CD4-positive, alpha-beta T cell treated with Interleukin-6 at 100 ng/mL for 8 hours (primary cell): ENCODE results near the gene CENPP.

ENCODE experiments used
- DNase-seq: peaks from one replicate; pipeline ENCODE4 v3.0.0-alpha.2; 2020; ENCODE audit warnings: mixed read lengths, low spot score

Gene CENPP

DNA sequence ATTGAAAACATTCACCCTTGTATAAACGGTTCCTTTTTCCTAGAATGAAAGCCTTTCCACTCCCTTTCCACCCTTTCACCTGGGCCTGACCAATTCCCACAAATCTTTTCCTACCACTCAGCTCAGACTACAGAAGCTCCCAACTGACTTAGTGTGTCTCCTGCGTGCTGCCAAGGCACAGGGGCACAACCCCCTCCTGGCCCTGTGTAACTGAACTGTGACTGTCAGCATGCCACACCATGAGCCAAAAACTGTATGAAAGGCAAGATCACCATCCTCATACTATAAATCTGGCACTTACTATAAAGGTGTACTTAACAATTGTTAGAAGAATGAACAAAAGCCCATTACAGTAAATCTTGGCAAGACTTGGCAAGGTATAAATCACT lies 12.1 kb upstream of the CENPP start:
- no peak for DNase-seq

DNA sequence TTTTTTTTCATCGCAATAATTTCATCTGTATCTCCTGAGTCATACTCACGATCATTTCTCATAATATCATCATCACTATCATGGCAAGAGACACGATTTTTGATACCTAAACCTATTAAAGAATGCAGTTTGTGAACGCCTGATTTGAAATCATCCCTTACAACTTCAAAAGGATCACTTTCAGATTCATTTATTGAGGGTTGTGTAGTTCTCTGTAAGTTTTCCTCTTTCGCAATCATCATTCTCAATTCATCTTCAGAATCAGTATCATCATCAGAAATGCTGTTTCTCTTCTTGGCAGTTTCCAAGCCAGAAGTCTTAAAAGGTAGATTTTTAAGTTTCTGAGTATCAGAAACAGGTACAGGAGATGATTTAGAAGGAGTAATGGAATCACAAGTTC lies 10.3 kb upstream of the CENPP start:
- no peak for DNase-seq

DNA sequence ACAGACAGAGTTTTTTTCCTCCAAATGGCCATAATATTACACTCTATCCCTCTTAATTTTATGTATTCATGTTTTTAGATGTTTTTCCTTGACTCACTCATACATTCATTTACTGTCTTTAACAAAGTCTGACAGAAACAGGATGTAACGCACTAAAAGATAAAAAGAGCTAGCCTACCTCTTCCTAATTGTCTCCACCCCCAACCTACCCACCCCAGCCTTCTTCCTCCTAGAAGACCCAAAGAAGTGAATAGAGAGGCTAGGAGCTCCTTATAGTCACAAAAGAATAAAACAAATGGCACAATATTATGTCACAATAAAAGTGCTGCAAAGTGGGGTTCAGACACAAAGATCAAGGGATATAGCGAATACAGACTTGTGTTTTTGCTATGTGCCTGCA lies 1.3 kb upstream of the CENPP start:
- DNase-seq = no peak

DNA sequence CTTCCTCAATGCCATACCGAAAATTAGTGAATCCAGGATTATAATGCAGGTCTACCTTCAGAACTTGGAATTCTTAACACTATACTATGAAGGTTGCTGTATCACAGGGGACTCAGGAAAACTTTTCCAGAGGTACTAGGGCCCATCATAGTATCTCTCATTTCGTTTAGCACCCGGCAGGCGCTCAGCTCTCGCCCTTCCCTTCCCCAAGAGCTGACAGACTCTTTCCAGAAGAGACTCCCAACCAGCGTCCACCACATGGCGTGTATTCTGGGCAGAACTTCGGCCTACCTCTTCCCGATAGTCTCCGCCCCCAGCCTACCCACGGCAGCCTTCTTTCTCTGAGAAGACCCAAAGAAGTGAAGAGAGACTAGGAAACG lies 874 bp upstream of the CENPP start:
- no peak for DNase-seq

DNA sequence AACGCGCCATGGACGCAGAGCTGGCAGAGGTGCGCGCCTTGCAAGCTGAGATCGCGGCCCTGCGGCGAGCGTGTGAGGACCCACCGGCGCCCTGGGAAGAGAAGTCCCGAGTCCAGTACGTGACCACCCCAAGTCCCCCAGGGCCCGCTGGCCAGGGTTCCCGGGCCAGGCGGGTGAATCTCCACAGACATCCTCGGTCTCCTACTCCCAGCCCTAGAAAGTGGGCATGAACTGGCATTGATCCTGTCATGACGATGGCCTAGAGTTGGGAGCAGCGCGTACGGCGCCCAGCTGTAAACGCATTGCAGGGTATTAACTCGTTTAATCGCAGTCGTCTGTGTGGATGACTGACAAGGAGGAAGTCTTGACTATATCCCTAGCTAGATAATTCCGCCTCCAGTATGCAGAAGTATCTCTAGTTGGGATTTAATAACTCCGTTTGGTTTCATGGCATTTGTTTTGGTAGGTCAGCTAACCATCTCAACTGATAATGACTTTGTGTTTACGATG lies 293 bp downstream of the CENPP start:
- DNase-seq = no peak

DNA sequence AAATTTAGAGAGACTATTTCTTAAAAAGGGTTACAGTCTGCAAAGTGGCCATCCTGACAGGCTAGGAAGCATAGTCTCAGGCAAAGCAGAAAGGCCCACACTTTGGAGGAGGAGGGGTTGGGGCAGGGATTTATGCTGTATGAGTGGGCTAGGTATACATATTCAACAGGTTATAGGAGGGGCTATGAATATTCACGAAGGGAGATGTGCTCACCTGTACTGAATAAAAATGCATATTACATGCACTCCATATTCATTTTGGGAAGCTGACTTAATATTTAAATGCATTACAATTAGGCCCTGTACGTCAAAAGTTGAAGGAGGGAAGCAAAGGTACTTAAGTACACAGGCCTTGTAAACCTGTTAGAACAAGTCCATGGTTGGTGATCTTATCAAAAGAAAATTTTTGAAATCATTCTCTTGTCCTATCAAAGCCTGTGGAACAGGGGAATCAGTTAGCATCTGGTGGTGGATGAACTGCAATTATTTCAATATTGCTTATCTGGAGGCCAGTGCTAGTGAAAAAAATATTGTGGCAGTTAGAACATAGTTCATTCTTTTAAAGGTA lies 1.6 kb downstream of the CENPP start:
- DNase-seq = no peak

DNA sequence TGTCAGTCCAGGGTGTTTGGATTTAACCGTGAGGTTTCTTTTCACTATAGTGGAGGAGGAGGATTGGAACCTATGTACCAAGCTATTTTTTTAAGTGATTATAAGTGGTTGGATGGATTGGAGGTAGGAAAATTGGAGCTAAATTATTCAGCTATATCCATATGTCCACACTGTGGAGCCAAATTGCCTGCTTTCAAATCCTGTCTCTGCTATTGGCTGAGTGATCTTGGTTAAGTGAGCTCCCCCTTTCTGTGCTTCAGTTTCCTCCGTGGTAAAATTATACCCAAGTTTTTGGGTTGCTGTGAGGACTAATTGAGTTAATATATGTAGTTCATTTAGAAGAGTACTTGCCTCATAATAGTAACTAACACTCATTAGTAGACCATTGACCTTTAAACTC lies 2.5 kb downstream of the CENPP start:
- no peak for DNase-seq

DNA sequence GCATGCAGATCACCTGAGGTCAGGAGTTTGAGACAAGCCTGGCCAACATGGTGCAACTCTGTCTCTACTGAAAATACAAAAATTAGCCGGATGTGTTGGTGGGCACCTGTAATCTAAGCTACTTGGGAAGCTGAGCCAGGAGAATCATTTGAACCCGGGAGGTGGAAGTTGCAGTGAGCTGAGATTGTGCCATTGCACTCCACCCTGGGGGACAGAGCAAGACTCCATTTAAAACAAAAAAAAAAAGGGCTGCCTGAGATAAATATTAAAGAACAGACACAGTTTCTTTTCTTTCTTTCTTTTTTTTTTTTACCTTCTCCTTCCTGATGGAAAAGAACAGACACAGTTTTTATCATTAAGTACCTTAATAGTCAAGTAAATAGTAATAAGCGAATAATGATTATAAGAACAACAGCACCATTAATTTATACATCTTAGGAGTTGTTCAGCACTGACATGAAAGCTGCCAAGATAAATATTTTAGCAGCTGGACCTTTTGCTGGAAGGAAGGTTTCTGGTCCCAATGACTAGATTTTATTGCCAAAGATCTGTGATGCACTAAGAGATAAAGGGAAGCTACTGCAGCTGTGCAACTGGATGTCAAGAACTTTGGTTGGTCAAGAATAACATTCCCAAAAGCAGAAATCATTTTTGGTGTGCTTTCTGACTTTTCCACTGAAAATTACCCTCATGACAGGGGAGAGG lies 7.0 kb downstream of the CENPP start:
- no peak for DNase-seq

DNA sequence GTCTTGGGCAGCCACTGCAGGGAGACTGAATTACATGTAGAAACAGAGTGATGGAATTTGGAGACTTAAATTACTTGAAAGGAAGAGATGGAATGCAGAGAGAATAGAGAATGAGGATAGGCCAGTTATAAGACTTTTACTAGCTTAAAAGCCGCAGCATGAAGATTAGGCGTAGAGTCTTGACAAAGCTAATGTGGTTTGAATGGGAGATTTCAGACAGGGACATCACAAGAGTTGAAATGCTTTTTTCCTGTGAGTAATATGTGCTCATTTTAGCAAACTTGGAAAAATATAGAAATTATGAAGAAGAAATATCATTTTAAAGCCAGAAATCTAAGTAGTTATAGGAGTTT lies 7.5 kb downstream of the CENPP start:
- no peak for DNase-seq

DNA sequence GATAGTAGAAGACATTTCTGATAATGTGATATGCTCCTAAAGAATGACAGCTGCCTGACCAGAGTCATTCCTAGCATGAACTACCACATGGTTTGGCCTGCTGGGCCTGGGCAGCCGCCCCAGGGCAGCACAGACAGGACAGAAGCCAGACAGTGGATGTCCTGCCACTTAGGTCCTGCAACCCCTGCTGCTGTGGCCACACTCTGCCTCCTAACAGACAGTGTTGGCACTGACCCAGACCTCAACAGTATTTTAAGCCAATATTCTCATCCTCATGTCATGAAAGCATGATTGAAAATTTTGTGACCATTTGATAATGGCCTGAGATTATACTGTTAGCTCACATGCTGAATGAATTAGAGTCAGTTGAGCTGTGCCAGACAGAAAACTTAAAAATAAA lies 15.8 kb downstream of the CENPP start:
- DNase-seq = no peak

DNA sequence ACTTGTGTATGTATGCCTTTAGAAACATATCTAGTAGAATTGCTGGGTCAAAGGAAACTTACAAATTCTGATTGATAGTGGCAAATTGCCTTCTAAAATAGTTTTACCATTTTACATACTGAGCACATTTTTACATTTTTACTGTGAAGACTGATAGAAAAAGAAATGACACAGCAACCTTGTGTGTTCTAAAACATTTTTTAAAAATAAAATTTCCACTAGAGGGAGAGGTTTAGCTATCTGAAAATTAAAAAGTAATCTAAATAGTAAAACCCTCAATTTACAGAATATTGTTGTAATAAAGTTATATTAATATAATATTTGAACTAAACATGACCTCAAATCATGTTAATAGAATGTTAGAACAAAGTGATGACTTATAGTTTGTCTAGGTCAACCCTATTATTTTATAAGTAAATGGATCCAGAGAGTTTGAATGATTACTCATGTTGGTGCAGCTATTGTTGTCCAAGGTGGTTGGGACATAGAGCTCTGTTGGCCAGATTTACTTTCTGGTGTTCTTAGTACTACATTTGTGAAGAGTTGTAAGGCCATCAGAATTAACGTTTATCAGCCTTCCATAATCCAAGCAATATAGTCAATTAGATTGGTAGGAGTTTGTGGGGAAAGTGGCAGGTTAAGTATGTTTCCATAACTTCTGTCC lies 17.2 kb downstream of the CENPP start:
- DNase-seq = no peak

DNA sequence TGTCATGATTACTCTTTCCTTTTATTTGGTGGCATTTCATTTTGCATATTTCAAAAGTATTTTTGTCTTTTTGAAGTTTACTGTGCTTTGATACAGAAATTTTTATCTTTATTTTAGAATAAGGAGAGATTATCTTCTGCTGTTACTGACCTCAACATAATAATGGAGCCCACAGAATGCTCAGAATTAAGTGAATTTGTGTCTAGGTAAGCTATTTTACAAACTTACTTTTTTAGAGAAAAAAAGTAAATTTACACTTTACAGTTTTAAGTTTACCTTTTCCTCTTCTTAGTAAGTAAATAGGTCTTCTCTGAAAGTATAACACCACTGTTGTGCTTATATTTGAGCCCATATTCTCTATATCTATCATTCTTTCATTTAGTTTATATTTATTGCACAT lies 19.8 kb downstream of the CENPP start:
- no peak for DNase-seq

DNA sequence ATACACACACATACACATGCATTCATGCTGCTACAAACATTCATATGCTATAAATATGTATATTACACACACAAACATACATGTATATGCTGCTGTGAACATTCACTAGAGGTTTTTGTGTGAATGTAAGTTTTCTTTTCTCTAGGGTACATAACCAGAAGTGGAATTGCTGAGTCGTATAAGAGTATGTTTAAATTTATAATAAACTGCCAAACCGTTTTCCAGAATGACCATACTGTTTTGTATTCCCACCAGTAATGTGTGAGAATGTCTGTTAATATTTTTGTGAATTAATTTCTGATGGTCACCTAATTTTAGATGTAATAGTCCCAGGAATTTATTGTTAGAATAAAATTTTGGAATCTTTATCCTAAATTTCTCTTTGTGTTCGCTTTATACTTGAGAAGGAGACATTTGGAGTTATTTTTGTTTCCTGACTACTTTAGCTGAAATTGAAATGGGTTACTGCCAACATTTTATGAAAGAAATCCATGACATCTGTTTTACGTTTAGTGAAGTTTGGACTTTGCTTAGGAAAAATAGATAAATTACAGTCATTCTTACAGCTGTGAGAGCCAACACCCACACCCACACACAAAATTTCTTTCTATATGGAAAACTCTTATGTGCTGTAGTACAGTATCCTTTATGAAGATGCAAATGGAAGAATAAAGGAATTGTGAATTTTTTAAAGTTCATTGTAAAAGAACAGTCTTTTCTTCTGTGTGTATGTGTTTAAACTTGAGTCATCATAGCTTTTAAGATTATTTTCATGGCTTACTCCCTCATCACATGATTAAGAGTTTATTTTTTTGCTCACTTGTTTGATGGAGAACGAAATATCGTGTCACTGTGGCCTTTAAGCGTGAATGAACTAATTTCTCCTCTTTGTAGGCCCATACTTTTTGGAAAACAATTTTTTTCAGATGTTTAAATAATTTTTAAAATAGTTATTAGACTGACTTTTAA lies 24.3 kb downstream of the CENPP start:
- DNase-seq = no peak

DNA sequence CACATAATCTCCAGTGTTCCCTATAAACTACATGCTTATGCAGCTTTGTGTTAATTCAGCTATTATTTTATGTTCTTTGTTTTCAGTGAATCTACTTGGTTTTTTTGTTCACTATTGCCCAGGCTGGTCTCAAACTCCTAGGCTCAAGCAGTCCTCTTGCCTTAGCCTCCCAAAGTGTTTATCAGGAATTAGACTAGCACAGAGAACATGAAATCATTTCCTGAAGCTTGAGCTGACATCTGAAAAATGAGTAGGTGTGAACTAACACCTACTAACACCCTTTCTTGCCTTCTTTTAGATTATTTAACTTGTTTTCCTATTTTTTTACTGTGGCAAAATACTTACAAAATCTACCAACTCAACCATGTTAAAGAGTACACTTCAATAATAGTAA lies 25.0 kb downstream of the CENPP start:
- DNase-seq = no peak

DNA sequence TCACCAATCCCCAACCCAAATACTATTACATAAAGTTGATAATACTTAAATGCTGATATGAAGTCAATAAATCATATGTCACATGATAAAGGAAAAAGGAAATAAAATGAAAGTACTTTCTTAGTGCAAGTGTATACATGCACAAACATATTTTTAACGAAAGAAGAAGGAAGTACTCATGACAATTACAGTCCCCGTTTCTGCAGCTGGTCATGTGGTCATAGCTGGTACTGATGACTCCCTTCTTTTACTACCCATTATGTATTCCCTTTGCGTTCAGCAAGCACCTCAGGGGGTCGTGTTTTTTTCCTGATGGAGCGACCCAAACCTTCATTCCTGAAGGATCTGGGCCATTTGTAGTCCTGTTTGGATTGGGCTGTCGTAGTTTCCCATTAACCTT lies 27.3 kb downstream of the CENPP start:
- DNase-seq = no peak

DNA sequence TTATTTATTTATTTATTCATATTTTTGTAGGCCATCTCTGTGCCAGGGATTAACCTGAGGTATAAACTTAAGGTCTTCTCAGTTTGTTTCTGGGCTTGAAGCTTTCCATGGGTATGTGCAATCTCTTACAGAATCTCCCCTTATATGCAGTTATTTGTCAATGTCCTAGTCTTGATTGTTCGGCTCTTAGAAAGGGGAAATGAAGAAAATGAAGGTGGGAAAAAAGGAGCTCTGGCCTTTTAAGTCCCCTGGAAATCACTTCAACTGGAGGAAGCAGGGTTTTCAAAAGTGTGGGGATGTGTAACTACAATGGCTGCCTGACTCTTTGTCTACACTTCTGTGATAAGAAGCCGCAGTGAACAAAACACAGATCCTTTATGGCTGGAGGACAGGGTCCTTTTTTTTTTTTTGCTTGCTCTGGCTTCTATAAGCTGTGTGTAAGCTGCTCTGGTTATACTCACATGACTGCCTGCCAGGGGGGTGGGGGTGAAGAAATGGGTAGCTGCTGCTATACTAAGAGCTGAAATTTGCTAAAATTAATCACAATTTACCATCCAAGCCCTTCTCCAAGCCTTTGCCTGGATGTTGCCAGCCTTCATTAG lies 33.7 kb downstream of the CENPP start:
- DNase-seq = no peak

DNA sequence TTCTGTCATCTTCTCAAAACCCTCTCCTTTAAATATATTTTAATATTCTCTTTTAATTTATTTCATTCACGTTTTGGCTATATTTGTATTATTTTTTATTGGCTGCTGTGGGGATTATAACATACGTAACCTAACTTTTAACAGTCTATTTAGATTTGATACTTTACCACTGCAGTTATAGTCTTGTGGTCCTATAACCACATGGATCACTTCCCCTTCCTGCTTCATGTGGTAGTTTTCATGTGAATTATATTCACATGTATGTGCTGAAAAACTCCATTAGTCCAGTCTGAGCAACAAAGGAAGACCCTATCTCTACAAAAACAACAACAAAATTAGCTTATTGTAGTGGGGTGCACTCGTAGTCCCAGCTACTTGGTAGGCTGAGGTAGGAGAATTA lies 34.3 kb downstream of the CENPP start:
- no peak for DNase-seq

DNA sequence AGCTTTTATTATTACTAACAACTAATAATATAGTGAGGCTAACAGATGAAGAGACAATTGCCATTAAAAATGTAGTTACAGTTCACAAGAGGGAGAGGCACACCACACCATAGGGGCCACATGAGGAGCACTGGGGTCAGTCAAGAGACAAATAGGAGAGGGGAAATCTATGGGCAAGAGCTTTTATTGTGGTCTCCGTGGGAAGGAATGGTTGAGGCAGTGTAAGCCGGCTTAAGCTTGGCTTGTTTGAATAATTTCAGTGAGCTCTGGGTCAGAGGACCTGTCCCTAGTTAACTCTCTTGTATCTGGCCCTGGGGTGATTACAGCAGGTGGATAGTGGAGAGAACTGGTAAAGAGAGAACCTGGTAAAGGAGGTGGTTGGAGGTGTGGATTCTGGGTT lies 43.3 kb downstream of the CENPP start:
- no peak for DNase-seq

DNA sequence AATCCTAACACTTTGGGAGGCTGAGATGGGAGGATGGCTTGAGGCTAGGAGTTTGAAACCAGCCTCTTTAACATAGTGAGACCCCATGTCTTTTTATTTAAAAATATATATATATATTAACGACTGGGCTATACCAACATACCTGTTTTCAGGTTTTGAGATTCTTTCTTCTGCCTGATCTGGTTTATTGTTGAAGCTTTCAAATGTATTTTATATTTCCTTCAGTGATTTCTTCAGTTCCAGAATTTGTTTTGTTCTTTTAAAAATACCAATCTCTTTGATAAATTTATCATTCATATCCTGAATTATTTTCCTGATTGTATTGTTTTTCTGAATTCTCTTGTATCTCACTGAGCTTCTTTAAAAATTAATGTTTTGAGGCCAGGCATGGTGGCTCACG lies 47.4 kb downstream of the CENPP start:
- no peak for DNase-seq

DNA sequence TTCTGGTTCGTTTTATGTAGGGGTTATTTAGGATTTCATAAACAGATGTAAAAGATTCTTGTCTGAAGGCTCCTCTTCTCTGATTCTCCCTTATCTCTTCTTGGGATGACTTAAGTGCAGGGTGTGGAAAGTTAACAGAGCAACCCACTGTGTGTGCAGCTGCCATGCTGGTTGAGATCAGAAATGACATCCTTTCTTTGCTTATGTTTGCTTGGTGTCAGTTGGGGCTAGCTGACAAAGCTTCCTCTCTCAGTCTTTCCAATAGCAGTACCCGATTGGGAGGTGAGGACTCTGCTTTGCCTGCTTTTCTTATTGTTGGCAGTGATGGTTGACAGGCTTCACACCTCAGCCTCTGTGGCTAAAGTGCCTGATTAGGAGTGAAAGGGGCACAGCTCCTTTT lies 52.1 kb downstream of the CENPP start:
- DNase-seq = no peak

DNA sequence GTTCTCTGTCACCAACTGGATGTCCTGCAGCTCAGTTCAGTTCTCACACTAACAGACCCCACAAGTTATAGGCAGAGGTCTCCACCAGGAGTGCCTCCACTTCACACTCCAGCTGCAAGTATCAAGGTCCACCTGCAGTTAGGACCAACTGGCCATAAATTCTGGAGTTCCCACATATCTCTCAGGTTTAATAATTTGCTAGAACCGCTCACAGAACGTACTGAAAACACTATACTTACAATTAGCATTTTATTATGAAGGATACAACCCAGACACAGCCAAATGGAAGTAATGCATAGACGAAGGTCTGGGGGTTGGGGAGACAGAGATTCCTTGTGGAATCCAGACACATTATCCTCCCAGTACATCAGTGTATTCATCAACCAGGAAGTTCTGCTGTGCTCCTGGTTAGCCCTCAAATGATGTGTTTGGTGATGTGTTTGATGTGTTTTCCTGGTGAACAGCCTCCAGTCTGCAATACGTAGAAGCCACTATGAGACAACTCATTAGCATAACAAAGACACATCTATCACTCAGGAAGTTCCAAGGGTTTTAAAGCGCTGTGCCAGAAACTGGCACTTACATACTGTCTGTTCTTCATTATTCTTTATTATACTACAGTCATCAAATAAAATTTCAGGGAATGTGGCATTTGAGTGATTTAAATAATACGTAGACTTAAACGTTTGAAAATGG lies 53.3 kb downstream of the CENPP start:
- DNase-seq = no peak

DNA sequence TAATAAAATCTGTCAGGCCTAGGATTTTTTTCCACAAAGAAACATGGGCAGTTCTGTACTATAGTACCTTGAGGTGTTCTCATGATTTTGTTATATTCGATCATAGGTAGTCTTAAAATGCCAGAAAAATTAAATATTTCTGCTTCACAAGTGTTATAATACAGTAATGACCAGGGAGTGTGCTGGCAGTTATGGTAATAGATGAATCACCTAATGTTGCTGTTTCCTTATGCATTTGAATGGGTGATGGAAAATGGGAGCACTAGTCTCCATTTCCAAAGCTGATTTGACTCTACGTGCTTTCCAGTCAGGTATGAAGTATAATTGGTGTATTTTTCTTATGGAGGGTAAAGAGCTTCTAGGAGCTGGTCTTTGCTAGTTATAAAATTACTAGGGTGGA lies 54.9 kb downstream of the CENPP start:
- no peak for DNase-seq
